HuH-7.5 (cell line): ENCODE measurements around the gene C1QTNF6.
A peak's percentile ranks its signal among the peaks of the same experiment; 100 is the strongest.
"Not testable (repeated sequence)": the region's sequence is repeated elsewhere in the genome, so short reads cannot be mapped to it uniquely, and the experiment has no call there.

Source experiments
- DNase-seq: peaks from one replicate; pipeline ENCODE4 v3.0.0; 2011; ENCODE audit warnings: low spot score

The C1QTNF6 gene

GRCh38 chr22:37206841-37207821, 19.1 kb upstream of the C1QTNF6 start:
- no peak for DNase-seq

- DNase-seq = no peak
Observed at GRCh38 chr22:37206118-37206840, 18.2 kb upstream of the C1QTNF6 start.

- DNase-seq = no peak
Observed at GRCh38 chr22:37205046-37205445, 17.0 kb upstream of the C1QTNF6 start.

GRCh38 chr22:37204045-37204655, 16.1 kb upstream of the C1QTNF6 start:
- no peak for DNase-seq

GRCh38 chr22:37203354-37204044, 15.5 kb upstream of the C1QTNF6 start:
- DNase-seq = no peak

- DNase-seq = no peak
Observed at GRCh38 chr22:37202716-37203115, 14.7 kb upstream of the C1QTNF6 start.

GRCh38 chr22:37202001-37202555, 14.0 kb upstream of the C1QTNF6 start:
- no peak for DNase-seq

- DNase-seq = not testable (repeated sequence)
Observed at GRCh38 chr22:37201443-37201820, 13.4 kb upstream of the C1QTNF6 start.

- peak; percentile 76 for DNase-seq
Observed at GRCh38 chr22:37199760-37200108, 11.7 kb upstream of the C1QTNF6 start.

GRCh38 chr22:37199103-37199759, 11.2 kb upstream of the C1QTNF6 start:
- DNase-seq = peak; percentile 87

GRCh38 chr22:37198258-37199102, 10.4 kb upstream of the C1QTNF6 start:
- DNase-seq = peak; percentile 78

GRCh38 chr22:37197451-37198257, 9.6 kb upstream of the C1QTNF6 start:
- peak; percentile 44 for DNase-seq

- DNase-seq = peak; percentile 64
Observed at GRCh38 chr22:37196539-37197450, 8.7 kb upstream of the C1QTNF6 start.

- no peak for DNase-seq
Observed at GRCh38 chr22:37195921-37196320, 7.9 kb upstream of the C1QTNF6 start.

GRCh38 chr22:37194750-37195149, 6.7 kb upstream of the C1QTNF6 start:
- no peak for DNase-seq

GRCh38 chr22:37193629-37194191, 5.7 kb upstream of the C1QTNF6 start:
- no peak for DNase-seq

- DNase-seq = no peak
Observed at GRCh38 chr22:37192741-37193140, 4.7 kb upstream of the C1QTNF6 start.

GRCh38 chr22:37192204-37192603, 4.2 kb upstream of the C1QTNF6 start:
- DNase-seq = no peak
